Karpas-422 (cell line): ENCODE measurements around the gene CLEC18B. TPM values are rescaled to one million over a fixed set of nuclear protein-coding genes. Genes with fewer than 3 reads are reported as not detected.
"Not testable (repeated sequence)": the region's sequence is repeated elsewhere in the genome, so short reads cannot be mapped to it uniquely, and the experiment has no call there.

Experiments
- DNase-seq: peaks from one replicate; pipeline ENCODE4 v3.0.0-alpha.2; 2015
- H2AFZ ChIP-seq: fragments of 200-600 bp; sonication (generic); 2 replicates; pipeline ENCODE4 v1.6.1; 2014; ENCODE audit warnings: antibody characterized with exemption, low read length, mixed read lengths
- H3K27ac ChIP-seq: fragments of 200-600 bp; sonication (generic); 2 replicates; pipeline ENCODE4 v1.5.1; 2014; ENCODE audit warnings: mild to moderate bottlenecking, low read length, moderate library complexity
- H3K27me3 ChIP-seq: fragments of 200-600 bp; sonication (generic); 2 replicates; pipeline ENCODE4 v1.6.1; 2014; ENCODE audit warnings: low read length, mixed read lengths
- H3K36me3 ChIP-seq: fragments of 200-600 bp; sonication (generic); 2 replicates; pipeline ENCODE4 v1.6.1; 2014; ENCODE audit warnings: low read length, mixed read lengths; ENCODE audit not compliant: insufficient read depth
- H3K4me1 ChIP-seq: fragments of 200-600 bp; sonication (generic); 2 replicates; pipeline ENCODE4 v1.6.1; 2014; ENCODE audit warnings: mild to moderate bottlenecking, low read length, mixed read lengths
- H3K4me2 ChIP-seq: fragments of 200-600 bp; sonication (generic); 2 replicates; pipeline ENCODE4 v1.6.1; 2014; ENCODE audit warnings: low read length, low read depth, mild to moderate bottlenecking; ENCODE audit not compliant: poor library complexity, severe bottlenecking
- H3K4me3 ChIP-seq: fragments of 200-600 bp; sonication (generic); 2 replicates; pipeline ENCODE4 v1.5.1; 2014; ENCODE audit warnings: mild to moderate bottlenecking, antibody characterized with exemption, low read length, mixed read lengths
- H3K79me2 ChIP-seq: fragments of 200-600 bp; sonication (generic); 2 replicates; pipeline ENCODE4 v1.6.1; 2014; ENCODE audit warnings: mild to moderate bottlenecking, low read length, mixed read lengths
- H3K9ac ChIP-seq: fragments of 200-600 bp; sonication (generic); 2 replicates; pipeline ENCODE4 v1.6.0; 2014; ENCODE audit warnings: low read length
- H3K9me2 ChIP-seq: fragments of 200-600 bp; sonication (generic), shearing (Covaris generic); replicated peaks from 2 replicates; pipeline ENCODE4 v1.6.0; 2014; ENCODE audit warnings: mild to moderate bottlenecking, low read length, moderate library complexity; ENCODE audit not compliant: insufficient read depth
- H3K9me3 ChIP-seq: fragments of 300-700, 200-600 bp; sonication (generic); 2 replicates; pipeline ENCODE4 v1.6.1; 2014; ENCODE audit warnings: low read length, mixed read lengths
- H4K20me1 ChIP-seq: fragments of 200-600 bp; sonication (generic); 2 replicates; pipeline ENCODE4 v1.6.1; 2014; ENCODE audit warnings: mild to moderate bottlenecking, antibody characterized with exemption, low read length, low read depth; ENCODE audit not compliant: insufficient read depth
- total RNA-seq: library from RNA; depleted of rRNA; stranded (reverse); fragments of >200 nt; shearing (Covaris generic); gene quantifications from 2 replicates; pipeline ENCODE4 v1.2.3, GENCODE V29; 2014; ENCODE audit warnings: low replicate concordance

The CLEC18B gene
- total RNA-seq, 1 experiment from 2014 or later: 4.5 TPM

DNA sequence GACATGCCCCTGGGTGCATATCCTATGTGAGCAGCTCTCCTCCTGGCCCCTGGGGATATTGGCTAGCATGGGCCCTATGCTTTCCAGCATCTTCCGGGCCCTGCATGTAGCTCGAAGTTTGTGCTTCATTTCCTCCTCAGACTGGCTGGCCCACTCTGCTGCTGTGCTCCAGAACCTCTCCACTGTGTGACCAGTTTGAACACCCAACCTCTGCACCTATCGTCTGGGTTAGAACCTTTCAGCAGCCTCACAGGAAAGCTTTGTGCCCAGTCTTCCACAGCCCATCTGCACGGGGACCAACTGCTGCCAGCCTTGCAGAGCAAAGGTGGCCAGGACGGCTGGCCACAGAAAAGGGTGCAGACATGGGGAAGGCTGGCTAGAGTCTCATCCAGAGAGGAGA lies 10.2 kb upstream of the CLEC18B start:
- H3K4me3 ChIP-seq: no peak overlapping the region
- H3K9ac ChIP-seq: no peak overlapping the region
- H3K9me3 ChIP-seq: no peaks in the 10 kb centered on the region
- DNase-seq: no peak
- no peak overlapping the region for H2AFZ ChIP-seq
- no peaks in the 10 kb centered on the region for H3K79me2 ChIP-seq
- no peaks in the 10 kb centered on the region for H3K27me3 ChIP-seq
- H3K27ac ChIP-seq: no peak overlapping the region
- H3K4me1 ChIP-seq: no peaks in the 10 kb centered on the region
- no peaks in the 10 kb centered on the region for H4K20me1 ChIP-seq
- no peaks in the 10 kb centered on the region for H3K9me2 ChIP-seq
- H3K36me3 ChIP-seq: no peaks in the 10 kb centered on the region
- H3K4me2 ChIP-seq: no peak overlapping the region

DNA sequence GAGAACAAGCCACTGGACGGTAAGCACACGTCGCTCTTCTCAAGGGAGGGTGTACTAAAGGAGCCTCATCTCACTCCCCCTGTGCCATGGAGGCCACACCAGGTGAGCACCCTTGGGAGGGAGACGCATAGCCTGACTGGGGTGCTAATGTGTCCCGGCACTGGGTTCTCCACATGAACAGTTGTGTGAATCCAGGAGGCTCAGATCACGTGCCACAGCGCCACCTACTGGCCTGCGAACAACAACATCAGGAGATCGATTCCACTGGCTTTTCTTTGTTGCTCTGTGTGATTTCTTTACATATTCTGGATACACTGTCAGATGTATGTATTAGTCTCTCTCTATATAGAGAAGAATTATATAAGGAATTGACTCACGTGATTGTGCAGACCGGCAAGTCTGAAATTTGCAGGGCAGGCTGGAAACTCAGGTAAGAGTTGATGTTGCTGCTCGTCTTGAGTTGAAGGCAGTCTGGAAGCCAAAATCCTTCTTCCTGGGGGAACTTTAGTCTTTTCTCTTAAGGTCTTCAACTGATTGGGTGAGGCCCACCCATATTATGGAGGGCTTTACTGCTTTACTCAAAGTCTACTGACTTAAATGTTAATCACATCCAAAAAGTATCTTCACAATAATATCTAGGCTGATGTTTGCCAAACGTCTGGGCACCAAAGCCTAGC lies 8.9 kb upstream of the CLEC18B start:
- H3K27me3 ChIP-seq, H4K20me1 ChIP-seq, H2AFZ ChIP-seq, H3K9ac ChIP-seq, H3K4me2 ChIP-seq, H3K4me1 ChIP-seq, H3K4me3 ChIP-seq, H3K9me2 ChIP-seq, H3K27ac ChIP-seq, H3K79me2 ChIP-seq, H3K36me3 ChIP-seq, H3K9me3 ChIP-seq: not testable (repeated sequence)
- peak; percentile 77 for DNase-seq

- not testable (repeated sequence) for H4K20me1 ChIP-seq, H2AFZ ChIP-seq, H3K79me2 ChIP-seq, H3K36me3 ChIP-seq, H3K9ac ChIP-seq, H3K9me2 ChIP-seq, H3K27me3 ChIP-seq, H3K9me3 ChIP-seq, H3K4me2 ChIP-seq, H3K4me3 ChIP-seq, H3K27ac ChIP-seq, DNase-seq, H3K4me1 ChIP-seq
Measured at GRCh38 chr16:74428493-74428892, 7.2 kb upstream of the CLEC18B start.

DNA sequence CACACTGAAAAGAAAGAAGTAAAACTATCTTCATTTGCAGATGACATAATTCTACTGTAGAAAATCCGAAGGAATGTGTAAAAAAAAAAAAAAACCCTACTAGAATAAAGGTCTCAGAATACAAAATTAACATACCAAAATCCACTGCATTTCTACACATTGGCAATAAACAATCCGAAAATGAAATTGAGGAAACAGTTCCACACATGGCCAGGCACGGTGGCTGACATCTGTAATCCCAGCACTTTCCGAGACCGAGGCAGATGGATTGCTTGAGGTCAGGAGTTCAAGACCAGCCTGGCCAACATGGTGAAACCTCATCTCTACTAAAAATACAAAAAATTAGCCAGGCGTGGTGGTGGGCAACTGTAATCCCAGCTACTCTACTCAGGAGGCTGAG lies 4.5 kb upstream of the CLEC18B start:
- not testable (repeated sequence) for H3K9ac ChIP-seq, H4K20me1 ChIP-seq, H3K9me2 ChIP-seq, H2AFZ ChIP-seq, H3K79me2 ChIP-seq, H3K27me3 ChIP-seq, H3K4me2 ChIP-seq, H3K27ac ChIP-seq, H3K9me3 ChIP-seq, DNase-seq, H3K4me3 ChIP-seq, H3K4me1 ChIP-seq, H3K36me3 ChIP-seq

DNA sequence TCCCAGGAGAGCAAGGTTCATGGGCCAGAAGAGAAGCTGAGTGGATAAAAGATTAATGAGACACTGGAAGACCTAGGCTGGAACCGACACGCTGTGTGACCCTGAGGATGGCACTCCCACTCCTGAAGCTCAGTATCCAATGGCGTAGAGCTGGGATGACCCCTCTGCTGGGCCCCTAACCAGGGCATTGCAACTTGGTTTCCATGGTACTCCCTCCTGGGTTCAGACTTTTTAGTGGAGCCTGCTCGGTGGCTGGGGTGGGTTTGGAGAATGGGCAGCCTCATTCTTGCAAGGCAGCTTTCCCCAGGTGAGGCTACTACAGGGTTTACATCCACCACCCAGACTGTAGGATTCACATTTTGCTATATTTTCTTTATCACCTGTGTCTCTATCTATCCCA lies 2.4 kb upstream of the CLEC18B start:
- not testable (repeated sequence) for H4K20me1 ChIP-seq, H3K4me1 ChIP-seq, DNase-seq, H3K9me3 ChIP-seq, H3K4me2 ChIP-seq, H3K4me3 ChIP-seq, H3K27ac ChIP-seq, H2AFZ ChIP-seq, H3K79me2 ChIP-seq, H3K27me3 ChIP-seq, H3K9ac ChIP-seq, H3K36me3 ChIP-seq, H3K9me2 ChIP-seq

DNA sequence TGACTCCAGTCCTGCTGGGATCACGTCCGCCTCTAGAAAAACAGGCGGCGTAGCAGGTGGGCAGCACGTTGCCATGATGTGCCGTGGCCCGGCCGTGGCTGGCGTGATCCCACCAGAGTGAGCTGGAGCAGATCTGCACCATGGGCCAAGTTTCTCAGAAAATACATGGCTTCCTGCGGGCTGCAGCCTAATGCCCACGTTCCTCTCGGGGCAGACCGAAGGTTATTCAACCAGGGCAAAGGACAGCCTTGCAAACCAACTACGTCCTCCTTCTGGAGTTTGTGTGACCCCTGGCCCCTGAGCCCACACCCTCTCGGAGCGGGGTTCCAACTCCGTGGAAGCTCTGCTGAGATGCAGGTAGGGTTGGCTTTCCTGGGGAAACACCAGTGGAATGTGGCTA lies 808 bp upstream of the CLEC18B start:
- H4K20me1 ChIP-seq: not testable (repeated sequence)

GRCh38 chr16:74421482-74421785 lies 156 bp upstream of the CLEC18B start:
- not testable (repeated sequence) for H3K27ac ChIP-seq, H3K9ac ChIP-seq, DNase-seq, H3K4me2 ChIP-seq, H3K4me3 ChIP-seq, H3K4me1 ChIP-seq, H2AFZ ChIP-seq, H3K27me3 ChIP-seq, H3K79me2 ChIP-seq, H3K9me2 ChIP-seq, H3K36me3 ChIP-seq, H3K9me3 ChIP-seq, H4K20me1 ChIP-seq

More for the DNA sequence above, 808 bp upstream of the CLEC18B start:
- H3K9me3 ChIP-seq, H3K4me3 ChIP-seq, H3K4me1 ChIP-seq, H3K9me2 ChIP-seq, H3K27ac ChIP-seq, H3K79me2 ChIP-seq, H3K27me3 ChIP-seq, H3K36me3 ChIP-seq, H3K4me2 ChIP-seq, H3K9ac ChIP-seq, H2AFZ ChIP-seq, DNase-seq: not testable (repeated sequence)

DNA sequence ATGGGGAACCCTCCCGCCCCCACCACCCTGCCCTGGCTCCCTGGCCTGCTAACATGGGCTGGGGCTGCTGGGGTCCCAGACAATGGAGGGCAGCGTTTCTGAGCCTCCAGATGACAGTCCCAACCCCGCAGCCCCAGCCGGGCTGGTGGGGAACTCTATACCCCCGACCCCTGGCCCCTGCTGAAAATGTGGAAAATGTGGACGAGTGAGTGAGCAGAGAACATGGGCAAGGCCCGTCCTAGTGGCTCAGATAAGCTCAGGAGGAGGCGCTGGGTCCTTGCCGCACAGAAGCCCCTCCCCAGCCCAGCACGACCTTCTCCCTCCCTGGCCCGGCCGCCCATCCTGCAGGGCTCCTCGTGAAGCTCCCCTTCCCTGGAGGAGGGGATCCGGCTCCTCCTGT lies 1.5 kb downstream of the CLEC18B start:
- H3K27me3 ChIP-seq, H3K4me3 ChIP-seq, H2AFZ ChIP-seq, H3K9ac ChIP-seq, H3K79me2 ChIP-seq, H3K4me2 ChIP-seq, H3K9me2 ChIP-seq, H3K27ac ChIP-seq, H3K9me3 ChIP-seq, H3K4me1 ChIP-seq, H4K20me1 ChIP-seq, H3K36me3 ChIP-seq: not testable (repeated sequence)
- DNase-seq: peak; percentile 26

DNA sequence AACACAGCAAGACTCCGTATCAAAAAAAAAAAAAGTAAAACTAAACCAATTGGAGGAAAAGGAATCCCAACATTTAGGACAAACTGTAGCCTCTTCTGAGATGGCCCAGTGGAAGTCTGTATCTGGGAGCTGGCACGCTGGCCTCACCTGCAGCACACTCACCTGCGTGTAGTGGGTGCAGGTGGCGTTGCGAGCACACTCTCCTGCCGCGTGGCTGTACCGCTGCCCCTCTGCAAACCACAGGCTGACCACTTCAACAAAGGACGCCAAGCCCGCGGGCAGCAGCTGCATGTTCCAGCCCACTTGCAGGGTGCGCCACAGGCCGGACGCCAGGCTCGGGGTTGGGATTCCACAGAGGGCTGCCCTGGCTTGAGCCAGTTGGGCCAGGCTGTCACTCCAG lies 3.4 kb downstream of the CLEC18B start:
- not testable (repeated sequence) for H3K4me1 ChIP-seq, H3K4me2 ChIP-seq, H3K36me3 ChIP-seq, H3K27ac ChIP-seq, DNase-seq, H3K4me3 ChIP-seq, H2AFZ ChIP-seq, H3K9me2 ChIP-seq, H3K9me3 ChIP-seq, H3K9ac ChIP-seq, H4K20me1 ChIP-seq, H3K79me2 ChIP-seq, H3K27me3 ChIP-seq
